Measurements from ENCODE around the gene DIPK1B.

The DIPK1B gene

GRCh38 chr9:136669791-136670464, 42.4 kb upstream of the DIPK1B start:
- peaks cover 29% of the 10 kb centered on the region for H3K27me3 ChIP-seq (ENCODE audit: insufficient read depth, low read length)
- H3K36me3 ChIP-seq (ENCODE audit: insufficient read depth, low read length), result no peaks in the 10 kb centered on the region
- no peaks in the 10 kb centered on the region for H3K9me3 ChIP-seq (ENCODE audit: low read length)
- no peak overlapping the region for H2AFZ ChIP-seq (ENCODE audit: low read depth, low read length)
- H3K4me3 ChIP-seq (ENCODE audit: low read length), result no peak overlapping the region
- H3K4me1 ChIP-seq (ENCODE audit: insufficient read depth, low read length), result peaks cover 12% of the 10 kb centered on the region

GRCh38 chr9:136670576-136671253, 41.7 kb upstream of the DIPK1B start:
- Histone ChIP-seq H3K27me3 (ENCODE audit: insufficient read depth, low read length) (peaks cover 24% of the 10 kb centered on the region), H3K9me3 (ENCODE audit: low read length) (no peaks in the 10 kb centered on the region), H3K36me3 (ENCODE audit: insufficient read depth, low read length) (no peaks in the 10 kb centered on the region), H3K4me1 (ENCODE audit: insufficient read depth, low read length) (peaks cover 12% of the 10 kb centered on the region), H2AFZ (ENCODE audit: low read depth, low read length) (no peak overlapping the region), H3K4me3 (ENCODE audit: low read length) (no peak overlapping the region)

GRCh38 chr9:136671254-136671614, 41.1 kb upstream of the DIPK1B start:
- H3K4me1 ChIP-seq (ENCODE audit: insufficient read depth, low read length), result peaks cover 12% of the 10 kb centered on the region
- no peaks in the 10 kb centered on the region for H3K36me3 ChIP-seq (ENCODE audit: insufficient read depth, low read length)
- peaks cover 24% of the 10 kb centered on the region for H3K27me3 ChIP-seq (ENCODE audit: insufficient read depth, low read length)

GRCh38 chr9:136671646-136672430, 40.5 kb upstream of the DIPK1B start:
- H3K36me3 ChIP-seq (ENCODE audit: insufficient read depth, low read length), result no peaks in the 10 kb centered on the region
- no peaks in the 10 kb centered on the region for H3K9me3 ChIP-seq (ENCODE audit: low read length)
- H2AFZ ChIP-seq (ENCODE audit: low read depth, low read length), result no peak overlapping the region
- peaks cover 8% of the 10 kb centered on the region for H3K4me1 ChIP-seq (ENCODE audit: insufficient read depth, low read length)
- H3K27me3 ChIP-seq (ENCODE audit: insufficient read depth, low read length), result peaks cover 18% of the 10 kb centered on the region
- H3K4me3 ChIP-seq (ENCODE audit: low read length), result no peak overlapping the region

More at GRCh38 chr9:136671254-136671614, 41.1 kb upstream of the DIPK1B start:
- Histone ChIP-seq H3K4me3 (ENCODE audit: low read length) (no peak overlapping the region), H2AFZ (ENCODE audit: low read depth, low read length) (no peak overlapping the region), H3K9me3 (ENCODE audit: low read length) (no peaks in the 10 kb centered on the region)

- peaks cover 4% of the 10 kb centered on the region for H3K4me1 ChIP-seq (ENCODE audit: insufficient read depth, low read length)
- H3K4me3 ChIP-seq (ENCODE audit: low read length), result no peak overlapping the region
- peaks cover 11% of the 10 kb centered on the region for H3K27me3 ChIP-seq (ENCODE audit: insufficient read depth, low read length)
- H3K36me3 ChIP-seq (ENCODE audit: insufficient read depth, low read length), result no peaks in the 10 kb centered on the region
- no peaks in the 10 kb centered on the region for H3K9me3 ChIP-seq (ENCODE audit: low read length)
- no peak overlapping the region for H2AFZ ChIP-seq (ENCODE audit: low read depth, low read length)
Measured at GRCh38 chr9:136672431-136673087, 39.8 kb upstream of the DIPK1B start.

- H3K4me1 ChIP-seq (ENCODE audit: insufficient read depth, low read length), result peaks cover 3% of the 10 kb centered on the region
- no peaks in the 10 kb centered on the region for H3K9me3 ChIP-seq (ENCODE audit: low read length)
- H2AFZ ChIP-seq (ENCODE audit: low read depth, low read length), result no peak overlapping the region
- peaks cover 4% of the 10 kb centered on the region for H3K27me3 ChIP-seq (ENCODE audit: insufficient read depth, low read length)
- H3K4me3 ChIP-seq (ENCODE audit: low read length), result no peak overlapping the region
- H3K36me3 ChIP-seq (ENCODE audit: insufficient read depth, low read length), result no peaks in the 10 kb centered on the region
Measured at GRCh38 chr9:136673088-136673974, 39.0 kb upstream of the DIPK1B start.

GRCh38 chr9:136673975-136674785, 38.2 kb upstream of the DIPK1B start:
- H3K4me1 ChIP-seq (ENCODE audit: insufficient read depth, low read length), result peaks cover 3% of the 10 kb centered on the region
- H3K27me3 ChIP-seq (ENCODE audit: insufficient read depth, low read length), result no peaks in the 10 kb centered on the region
- H3K9me3 ChIP-seq (ENCODE audit: low read length), result no peaks in the 10 kb centered on the region
- H3K36me3 ChIP-seq (ENCODE audit: insufficient read depth, low read length), result no peaks in the 10 kb centered on the region
- H3K4me3 ChIP-seq (ENCODE audit: low read length), result no peak overlapping the region
- H2AFZ ChIP-seq (ENCODE audit: low read depth, low read length), result no peak overlapping the region

- peaks cover 3% of the 10 kb centered on the region for H3K4me1 ChIP-seq (ENCODE audit: insufficient read depth, low read length)
- H3K36me3 ChIP-seq (ENCODE audit: insufficient read depth, low read length), result no peaks in the 10 kb centered on the region
- no peak overlapping the region for H3K4me3 ChIP-seq (ENCODE audit: low read length)
- no peaks in the 10 kb centered on the region for H3K27me3 ChIP-seq (ENCODE audit: insufficient read depth, low read length)
- H3K9me3 ChIP-seq (ENCODE audit: low read length), result no peaks in the 10 kb centered on the region
- H2AFZ ChIP-seq (ENCODE audit: low read depth, low read length), result no peak overlapping the region
Measured at GRCh38 chr9:136674786-136675349, 37.5 kb upstream of the DIPK1B start.

GRCh38 chr9:136675477-136676296, 36.7 kb upstream of the DIPK1B start:
- Histone ChIP-seq H3K27me3 (ENCODE audit: insufficient read depth, low read length) (no peaks in the 10 kb centered on the region), H2AFZ (ENCODE audit: low read depth, low read length) (no peak overlapping the region), H3K9me3 (ENCODE audit: low read length) (no peaks in the 10 kb centered on the region), H3K4me3 (ENCODE audit: low read length) (no peak overlapping the region), H3K4me1 (ENCODE audit: insufficient read depth, low read length) (peaks cover 3% of the 10 kb centered on the region), H3K36me3 (ENCODE audit: insufficient read depth, low read length) (no peaks in the 10 kb centered on the region)

GRCh38 chr9:136676297-136676794, 36.0 kb upstream of the DIPK1B start:
- peaks cover 3% of the 10 kb centered on the region for H3K4me1 ChIP-seq (ENCODE audit: insufficient read depth, low read length)
- H3K36me3 ChIP-seq (ENCODE audit: insufficient read depth, low read length), result no peaks in the 10 kb centered on the region
- no peaks in the 10 kb centered on the region for H3K27me3 ChIP-seq (ENCODE audit: insufficient read depth, low read length)
- H3K4me3 ChIP-seq (ENCODE audit: low read length), result no peak overlapping the region
- no peak overlapping the region for H2AFZ ChIP-seq (ENCODE audit: low read depth, low read length)
- no peaks in the 10 kb centered on the region for H3K9me3 ChIP-seq (ENCODE audit: low read length)

All from neuron (in vitro differentiated cells).